Muscle layer of duodenum (tissue), 2 donors: ENCODE data around the gene NCKAP5.

Experiments
- H3K27ac ChIP-seq: one replicate; pipeline ENCODE4 v1.7.0; 2013; ENCODE audit warnings: mild to moderate bottlenecking, low read length
- H3K27me3 ChIP-seq: one replicate; pipeline ENCODE4 v1.7.0; 2013; ENCODE audit warnings: low read depth, mild to moderate bottlenecking, control low read depth, low read length
- H3K36me3 ChIP-seq, 2 donors: one replicate each; pipeline ENCODE4 v1.7.0; 2013; ENCODE audit warnings: low read length in 2 of 2, control low read depth in 1 of 2, mild to moderate bottlenecking in 1 of 2; ENCODE audit not compliant: insufficient read depth in 2 of 2, control insufficient read depth in 1 of 2
- H3K4me1 ChIP-seq, 2 donors: one replicate each; pipeline ENCODE4 v1.7.0; 2013; ENCODE audit warnings: low read length in 2 of 2, mild to moderate bottlenecking in 2 of 2, control low read depth in 1 of 2, moderate library complexity in 1 of 2; ENCODE audit not compliant: insufficient read depth in 2 of 2, control insufficient read depth in 1 of 2
- H3K4me3 ChIP-seq, 2 donors: one replicate each; pipeline ENCODE4 v1.7.0; 2013; ENCODE audit warnings: low read length in 2 of 2, low read depth in 1 of 2, mild to moderate bottlenecking in 1 of 2
- H3K9me3 ChIP-seq, 2 donors: one replicate each; pipeline ENCODE4 v1.7.0; 2013; ENCODE audit warnings: low read length in 2 of 2, control low read depth in 1 of 2, mild to moderate bottlenecking in 1 of 2; ENCODE audit not compliant: control insufficient read depth in 1 of 2
- donor health status: healthy.

NCKAP5 gene

DNA sequence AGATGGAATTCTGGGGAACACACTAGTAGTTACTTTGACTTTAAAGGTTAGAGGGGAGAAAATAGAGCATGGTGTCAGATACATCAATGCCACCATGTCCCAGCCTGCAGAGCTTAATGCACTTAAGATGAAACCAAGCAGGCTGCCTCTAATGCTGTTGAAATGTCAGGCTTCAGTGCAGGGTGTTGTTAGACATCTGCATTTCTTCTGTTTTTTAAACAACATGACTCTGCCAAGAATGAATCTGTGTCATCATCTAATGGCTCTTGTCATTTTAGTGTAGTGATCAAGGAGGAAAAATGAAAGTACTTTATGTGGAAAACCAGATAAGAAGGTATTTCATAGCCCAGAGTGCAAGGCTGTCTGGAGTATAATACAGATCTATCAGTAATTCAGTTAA lies 928.1 kb downstream of the NCKAP5 start:
- no peaks in the 10 kb centered on the region for H3K36me3 ChIP-seq
- H3K9me3 ChIP-seq = no peaks in the 10 kb centered on the region
- H3K27ac ChIP-seq = no peak overlapping the region
- H3K27me3 ChIP-seq = no peaks in the 10 kb centered on the region
- H3K4me1 ChIP-seq = peaks cover 0 to 7% of the 10 kb centered on the region in 2 donors
- no peak overlapping the region for H3K4me3 ChIP-seq

GRCh38 chr2:132638313-132639040 lies 929.8 kb downstream of the NCKAP5 start:
- no peaks in the 10 kb centered on the region for H3K27me3 ChIP-seq
- peaks cover 0 to 7% of the 10 kb centered on the region in 2 donors for H3K4me1 ChIP-seq
- no peaks in the 10 kb centered on the region for H3K36me3 ChIP-seq
- no peaks in the 10 kb centered on the region for H3K9me3 ChIP-seq
- H3K27ac ChIP-seq = no peak overlapping the region
- no peak overlapping the region for H3K4me3 ChIP-seq

- Histone ChIP-seq H3K27ac (no peak overlapping the region), H3K4me1 (peaks cover 0 to 17% of the 10 kb centered on the region in 2 donors), H3K36me3 (no peaks in the 10 kb centered on the region), H3K9me3 (no peaks in the 10 kb centered on the region), H3K4me3 (no peak overlapping the region), H3K27me3 (no peaks in the 10 kb centered on the region)
Measured at GRCh38 chr2:132636346-132636745, 931.9 kb downstream of the NCKAP5 start.

DNA sequence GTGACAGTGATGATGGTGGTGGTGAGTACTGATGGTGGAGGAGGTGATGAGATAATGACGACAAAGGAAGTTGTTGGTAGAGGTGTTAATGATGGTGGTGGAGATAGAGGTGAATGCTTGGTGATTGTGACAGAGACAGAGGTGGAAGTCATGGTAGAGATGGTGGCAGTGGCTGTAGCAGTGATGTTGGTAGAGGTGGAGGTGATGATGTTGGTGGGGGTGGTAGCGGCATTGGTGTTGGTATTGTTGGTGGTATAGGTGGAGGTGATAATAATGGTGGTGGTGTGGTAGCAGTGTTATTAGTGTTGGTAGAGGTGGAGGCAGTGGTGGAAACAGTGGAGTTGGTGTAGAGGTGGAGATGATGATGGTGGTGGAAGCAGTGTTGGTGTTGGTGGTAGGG lies 934.6 kb downstream of the NCKAP5 start:
- Histone ChIP-seq H3K36me3 (no peaks in the 10 kb centered on the region), H3K4me3 (no peak overlapping the region), H3K9me3 (no peaks in the 10 kb centered on the region), H3K27ac (no peak overlapping the region), H3K4me1 (peaks cover 0 to 17% of the 10 kb centered on the region in 2 donors), H3K27me3 (no peaks in the 10 kb centered on the region)

- Histone ChIP-seq H3K9me3 (no peaks in the 10 kb centered on the region), H3K4me1 (peaks cover 0 to 17% of the 10 kb centered on the region in 2 donors), H3K27me3 (no peaks in the 10 kb centered on the region), H3K27ac (no peak overlapping the region), H3K36me3 (no peaks in the 10 kb centered on the region), H3K4me3 (no peak overlapping the region)
Measured at GRCh38 chr2:132632000-132632649, 936.1 kb downstream of the NCKAP5 start.

DNA sequence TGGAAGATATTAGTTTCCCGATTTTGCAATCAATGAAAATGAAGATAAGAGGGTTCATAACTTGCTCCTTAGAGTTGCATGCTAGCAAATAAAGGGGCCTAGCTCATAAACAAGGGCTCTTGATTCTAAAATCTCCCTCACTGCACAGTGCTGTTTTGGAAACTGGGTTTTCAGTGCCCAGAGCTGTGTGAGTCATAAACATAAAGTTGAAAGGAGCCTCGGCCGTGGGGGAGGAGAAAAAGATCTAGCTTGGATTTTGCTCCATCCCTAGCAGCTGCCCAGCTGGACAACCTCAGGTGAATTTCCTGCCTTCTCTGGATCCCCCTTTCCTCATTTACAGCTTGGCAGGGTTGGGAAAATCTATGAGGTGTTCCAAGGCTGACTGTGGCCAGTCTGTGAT lies 940.7 kb downstream of the NCKAP5 start:
- Histone ChIP-seq H3K27ac (no peak overlapping the region), H3K4me3 (no peak overlapping the region), H3K27me3 (no peaks in the 10 kb centered on the region), H3K9me3 (no peaks in the 10 kb centered on the region), H3K4me1 (peaks cover 7% of the 10 kb centered on the region in 2 donors), H3K36me3 (no peaks in the 10 kb centered on the region)

DNA sequence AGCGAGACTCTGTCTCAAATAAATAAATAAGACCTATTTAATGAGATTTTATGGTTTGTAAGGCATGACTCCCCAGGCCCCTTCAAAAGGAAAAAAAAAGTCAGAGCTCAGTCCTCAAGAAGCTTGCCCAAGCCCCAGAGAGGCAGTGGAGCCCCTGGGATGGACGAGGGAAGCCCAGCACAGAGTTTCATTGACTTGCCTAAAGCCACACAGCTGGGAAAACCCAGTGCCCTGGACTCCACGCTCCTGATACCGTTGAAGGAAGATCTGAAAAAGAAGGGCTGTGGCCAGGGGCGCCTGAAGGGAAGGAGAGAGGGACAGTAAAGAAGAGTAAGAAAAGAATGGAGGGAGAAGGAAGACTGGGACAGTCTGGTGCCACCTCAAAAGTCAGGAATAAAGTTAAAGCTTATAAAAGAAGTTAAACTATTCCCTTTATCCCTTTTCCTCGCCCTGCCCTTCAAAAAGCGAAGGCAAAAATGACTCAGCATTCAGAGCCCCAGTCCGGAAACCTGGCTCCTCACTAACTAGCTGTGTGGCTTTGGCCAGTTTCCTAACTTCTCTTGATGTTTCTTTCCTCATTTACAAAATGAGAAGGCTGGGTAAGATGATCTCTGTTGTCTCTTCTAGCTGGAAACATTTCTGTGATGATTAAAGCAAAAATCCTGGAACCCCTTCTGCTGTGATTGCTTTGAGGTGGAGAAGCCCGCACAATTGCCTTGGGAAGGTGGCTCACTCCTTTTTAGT lies 945.0 kb downstream of the NCKAP5 start:
- H3K27ac ChIP-seq = no peak overlapping the region
- H3K27me3 ChIP-seq = no peaks in the 10 kb centered on the region
- H3K4me1 ChIP-seq = peaks cover 0 to 7% of the 10 kb centered on the region in 2 donors
- no peak overlapping the region for H3K4me3 ChIP-seq
- H3K9me3 ChIP-seq = no peaks in the 10 kb centered on the region
- no peaks in the 10 kb centered on the region for H3K36me3 ChIP-seq
